NCI-H187 (cell line): ENCODE measurements around the gene MUC13.
"Not testable (repeated sequence)": the region's sequence is repeated elsewhere in the genome, so short reads cannot be mapped to it uniquely, and the experiment has no call there.

Experiments
- DNase-seq, 2 experiments: peaks; one replicate each; lab custom pipeline; 2025; lab: John Stamatoyannopoulos, UW

Gene MUC13, protein sequence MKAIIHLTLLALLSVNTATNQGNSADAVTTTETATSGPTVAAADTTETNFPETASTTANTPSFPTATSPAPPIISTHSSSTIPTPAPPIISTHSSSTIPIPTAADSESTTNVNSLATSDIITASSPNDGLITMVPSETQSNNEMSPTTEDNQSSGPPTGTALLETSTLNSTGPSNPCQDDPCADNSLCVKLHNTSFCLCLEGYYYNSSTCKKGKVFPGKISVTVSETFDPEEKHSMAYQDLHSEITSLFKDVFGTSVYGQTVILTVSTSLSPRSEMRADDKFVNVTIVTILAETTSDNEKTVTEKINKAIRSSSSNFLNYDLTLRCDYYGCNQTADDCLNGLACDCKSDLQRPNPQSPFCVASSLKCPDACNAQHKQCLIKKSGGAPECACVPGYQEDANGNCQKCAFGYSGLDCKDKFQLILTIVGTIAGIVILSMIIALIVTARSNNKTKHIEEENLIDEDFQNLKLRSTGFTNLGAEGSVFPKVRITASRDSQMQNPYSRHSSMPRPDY

GRCh38 chr3:124934577-124934976 lies at the start of gene MUC13:
Gene MUC13, minus strand, starts transcription at chr3:124934751. Its CDS starts 39 bp downstream, at chr3:124934712.
- no peak for DNase-seq

DNA sequence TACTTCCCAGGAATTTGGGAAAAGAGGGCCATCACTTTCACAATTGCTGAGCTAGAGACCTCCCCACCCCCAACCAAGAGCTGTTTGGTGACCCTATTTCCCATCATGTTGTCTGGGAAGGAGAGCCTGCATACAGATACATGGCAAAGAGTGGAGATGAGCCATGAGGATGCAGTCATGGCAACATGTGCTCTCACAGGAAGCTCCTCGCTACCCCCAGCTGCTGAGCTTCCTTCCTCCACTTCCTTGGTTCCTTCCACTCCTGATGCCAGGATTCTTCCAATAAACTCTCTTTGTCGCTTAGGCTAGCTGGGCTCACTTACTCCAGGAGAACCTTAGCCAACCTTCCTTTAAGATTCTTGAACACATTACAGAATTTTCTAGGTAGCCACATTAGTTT lies 48.3 kb upstream of the MUC13 start:
- no peak for DNase-seq

GRCh38 chr3:124981472-124981871 lies 46.9 kb upstream of the MUC13 start:
- no peak for DNase-seq

- no peak for DNase-seq
Observed at GRCh38 chr3:124978627-124979026, 44.1 kb upstream of the MUC13 start.

DNA sequence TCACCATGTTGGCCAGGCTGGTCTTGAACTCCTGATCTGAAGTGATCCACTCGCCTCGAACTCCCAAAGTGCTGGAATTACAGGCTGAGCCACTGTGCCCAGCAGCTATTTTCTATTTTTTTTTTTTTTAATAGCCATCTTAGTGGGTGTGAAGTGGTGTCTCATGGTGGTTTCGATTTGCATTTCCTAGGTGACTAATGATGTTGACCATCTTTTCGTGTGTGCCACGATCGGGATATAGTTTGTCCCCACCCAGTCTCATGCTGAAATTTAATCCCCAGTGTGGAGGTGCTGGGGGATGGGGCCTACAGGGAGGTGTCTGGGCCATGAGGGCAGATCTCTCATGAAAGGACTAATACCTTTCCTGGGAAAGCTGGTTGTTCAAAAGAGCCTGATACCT lies 41.8 kb upstream of the MUC13 start:
- DNase-seq, result no peak

DNA sequence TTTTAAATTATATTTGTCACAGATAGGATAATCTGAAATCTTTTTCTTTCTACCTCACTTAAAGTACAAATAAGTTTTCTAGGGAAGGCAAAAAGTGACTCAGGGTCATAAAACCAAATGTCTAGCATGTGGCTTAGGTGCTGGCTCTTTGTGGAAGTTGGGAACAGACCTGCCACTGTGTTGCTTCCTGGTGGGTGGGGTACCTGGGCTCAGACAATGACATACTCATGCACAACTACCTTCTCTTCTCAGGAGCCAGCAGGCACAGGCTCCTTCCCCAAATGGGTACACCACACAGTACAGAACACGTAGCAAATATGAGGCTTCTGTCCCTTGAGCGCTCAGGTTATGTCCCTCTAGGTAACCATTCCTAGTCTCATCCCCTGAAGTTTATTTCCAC lies 40.1 kb upstream of the MUC13 start:
- DNase-seq, result no peak

GRCh38 chr3:124973290-124973689 lies 38.7 kb upstream of the MUC13 start:
- no peak for DNase-seq

GRCh38 chr3:124972457-124972856 lies 37.9 kb upstream of the MUC13 start:
- DNase-seq, result no peak

GRCh38 chr3:124969963-124970722 lies 35.6 kb upstream of the MUC13 start:
- no peak for DNase-seq

- no peak for DNase-seq
Observed at GRCh38 chr3:124969190-124969589, 34.6 kb upstream of the MUC13 start.

GRCh38 chr3:124967964-124968363 lies 33.4 kb upstream of the MUC13 start:
- no peak for DNase-seq

DNA sequence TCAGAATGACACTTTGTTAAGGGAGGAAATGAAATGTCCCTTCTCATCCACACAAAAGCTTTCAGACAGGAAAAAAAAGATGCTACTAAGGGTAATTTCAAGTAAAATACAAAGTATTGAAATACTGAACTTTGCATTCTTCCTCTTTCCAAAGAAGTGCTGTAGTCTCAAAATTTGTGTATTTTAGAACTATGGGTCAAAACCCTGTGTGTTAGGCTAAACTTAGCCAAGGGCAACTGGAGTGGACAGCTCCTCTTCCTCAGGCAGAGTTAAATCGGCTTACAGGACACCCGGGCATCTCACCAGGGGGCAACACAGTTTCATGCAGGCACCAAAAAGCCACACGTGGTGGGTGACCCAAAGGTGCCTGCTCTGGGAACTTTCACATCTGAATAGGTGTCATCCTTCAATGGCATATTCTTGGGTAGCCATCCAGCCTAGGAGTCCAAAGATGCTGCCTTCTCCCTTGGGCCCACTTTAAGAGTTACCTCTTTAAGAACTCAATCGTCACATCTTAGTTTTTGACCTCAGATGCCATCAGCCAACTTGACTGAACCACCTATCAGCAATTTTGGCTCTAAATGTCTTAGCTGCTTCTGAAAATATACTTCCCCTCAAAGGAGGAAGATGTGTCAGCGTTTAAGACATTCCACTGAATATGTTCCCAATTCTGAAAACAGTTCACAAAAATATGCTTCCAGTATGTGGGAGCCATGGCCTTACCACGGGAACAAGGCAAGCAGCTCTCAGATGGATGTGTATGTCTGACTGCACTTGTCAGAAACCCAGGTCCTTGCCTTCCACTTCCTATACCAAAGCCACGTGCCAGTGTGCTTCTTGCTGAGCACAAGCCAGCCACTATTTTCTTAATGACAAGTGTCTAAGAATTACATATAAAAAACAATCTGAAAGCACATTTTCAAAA lies 32.2 kb upstream of the MUC13 start:
- DNase-seq, result no peak

GRCh38 chr3:124965413-124965812 lies 30.9 kb upstream of the MUC13 start:
- DNase-seq, result no peak

DNA sequence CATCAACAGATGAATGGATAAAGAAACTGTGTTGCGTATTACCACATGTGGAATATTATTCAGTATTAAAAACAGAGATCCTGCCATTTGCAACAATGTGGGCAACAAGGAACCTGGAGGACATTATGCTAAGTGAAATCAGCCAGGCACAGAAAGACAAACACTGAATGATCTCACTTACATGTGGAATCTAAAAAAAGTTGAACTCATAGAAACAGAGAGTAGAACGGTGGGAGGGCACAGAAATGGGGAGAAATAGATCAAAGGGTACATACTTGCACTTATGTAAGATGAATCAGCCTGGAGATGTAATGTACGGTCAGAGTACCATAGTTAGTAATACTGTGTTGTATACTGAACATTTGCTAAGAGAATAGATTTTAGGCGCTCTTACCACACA lies 29.8 kb upstream of the MUC13 start:
- DNase-seq, result no peak

DNA sequence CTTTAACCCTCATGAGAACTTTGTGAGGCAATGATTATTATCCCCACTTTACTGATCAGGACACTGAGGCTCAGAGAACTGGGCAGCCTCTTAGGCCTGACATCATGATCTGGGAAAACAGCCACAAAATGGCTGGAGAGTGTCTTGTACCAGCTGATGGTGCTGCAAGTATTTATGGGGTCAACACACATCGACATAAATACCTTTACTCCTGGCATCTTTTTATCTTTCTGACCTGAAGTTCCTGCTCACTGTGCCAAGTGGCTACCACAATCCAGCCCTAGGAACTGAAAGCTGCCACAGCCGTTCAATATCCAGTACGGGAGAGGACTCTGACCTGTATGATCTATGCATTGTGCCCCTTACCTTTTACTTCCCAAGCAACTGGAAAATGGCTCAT lies 29.2 kb upstream of the MUC13 start:
- no peak for DNase-seq

DNA sequence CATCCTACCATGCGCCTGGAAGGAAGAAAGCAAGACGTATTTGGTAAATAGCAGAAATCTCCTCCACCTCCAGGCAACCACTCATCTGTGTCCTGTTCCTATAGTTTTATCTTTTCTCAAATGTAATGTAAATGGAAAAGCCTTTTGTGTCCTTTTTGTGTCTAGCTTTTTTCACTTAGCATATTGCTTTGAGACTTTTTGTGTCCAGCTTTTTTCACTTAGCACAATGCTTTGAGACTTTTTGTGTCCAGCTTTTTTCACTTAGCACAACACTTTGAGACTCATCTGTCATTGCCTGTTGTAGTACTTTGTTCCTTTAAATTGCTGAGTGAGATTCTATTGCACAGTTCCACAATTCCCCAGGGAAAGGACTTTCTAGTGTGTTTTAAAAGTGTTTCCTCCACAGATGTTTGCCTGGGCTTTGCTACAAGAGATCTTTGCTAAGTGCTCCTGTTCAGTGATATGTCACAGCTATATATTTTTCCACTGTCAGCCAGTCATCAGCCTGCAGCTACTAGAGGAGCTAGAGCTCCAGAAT lies 27.9 kb upstream of the MUC13 start:
- DNase-seq, result peak in 1 of 2 experiments; percentile 17

- no peak for DNase-seq
Observed at GRCh38 chr3:124960698-124961097, 26.1 kb upstream of the MUC13 start.

- no peak for DNase-seq
Observed at GRCh38 chr3:124960105-124960504, 25.6 kb upstream of the MUC13 start.

DNA sequence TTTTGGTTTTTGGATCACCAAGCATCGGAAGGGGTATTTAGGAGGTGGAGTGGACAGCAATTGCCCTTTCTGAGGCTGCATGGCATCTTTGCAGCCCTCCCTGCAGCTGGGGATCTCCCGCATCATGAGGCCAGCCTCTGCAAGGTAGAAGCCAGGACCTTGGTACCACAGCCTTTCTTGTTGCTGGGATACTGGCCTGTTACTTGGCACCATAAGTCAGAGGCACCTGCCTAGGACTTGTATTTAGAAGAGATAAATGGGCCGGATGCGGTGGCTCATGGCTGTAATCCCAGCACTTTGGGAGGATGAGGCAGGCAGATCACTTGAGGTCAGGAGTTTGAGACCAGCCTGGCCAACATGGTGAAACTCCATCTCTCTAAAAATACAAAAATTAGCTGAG lies 23.4 kb upstream of the MUC13 start:
- not testable (repeated sequence) for DNase-seq

- no peak for DNase-seq
Observed at GRCh38 chr3:124952282-124952855, 17.8 kb upstream of the MUC13 start.

- no peak for DNase-seq
Observed at GRCh38 chr3:124951511-124952281, 17.1 kb upstream of the MUC13 start.
